T-helper 2 cell (primary cell): Measurements from ENCODE around the gene ILF2.
A peak's percentile ranks its signal among the peaks of the same experiment; 100 is the strongest.
"Not testable (repeated sequence)": the region's sequence is repeated elsewhere in the genome, so short reads cannot be mapped to it uniquely, and the experiment has no call there.

ENCODE experiments used
- DNase-seq, 5 experiments: peaks; one replicate each; pipeline versions ENCODE4 v3.0.0 to v3.0.0-alpha.2; 2012 to 2022

The ILF2 gene

DNA sequence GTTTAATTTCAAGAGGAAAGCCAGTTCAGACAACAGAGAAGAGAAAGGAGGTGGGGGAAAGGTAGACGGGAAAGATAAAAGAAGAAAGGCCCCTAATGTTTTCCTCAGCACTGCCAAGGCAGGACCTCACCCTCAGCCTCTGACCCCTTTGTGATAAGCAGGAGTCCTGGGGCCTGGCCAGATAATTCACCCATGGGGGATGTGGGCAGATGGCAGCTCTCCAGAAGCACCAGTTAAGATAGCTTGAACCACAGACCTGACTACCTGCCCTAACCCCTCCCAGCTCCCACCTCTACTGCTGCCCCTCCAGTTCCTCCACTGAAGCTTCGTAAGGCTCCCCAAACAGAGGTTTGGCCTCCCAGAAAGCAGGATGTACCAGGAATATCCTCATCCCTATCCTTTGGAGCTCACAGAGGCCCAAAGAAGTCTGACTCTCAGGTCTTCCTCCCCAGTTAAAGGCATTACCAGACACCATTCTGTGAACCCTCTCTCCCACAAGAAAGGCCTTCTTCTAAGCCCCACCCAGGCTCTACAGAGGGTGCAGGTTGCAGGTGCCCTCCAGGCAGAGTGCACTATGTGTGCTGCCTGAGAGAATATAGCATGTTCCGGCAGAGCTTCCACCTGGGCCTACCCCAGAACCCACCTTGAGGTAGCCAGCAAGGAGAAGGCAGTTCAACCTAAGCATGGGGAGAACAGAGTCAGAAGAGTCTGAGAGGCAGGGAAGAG is 21.5 kb downstream of the ILF2 start:
- no peak for DNase-seq

GRCh38 chr1:153648000-153648643 is 22.7 kb downstream of the ILF2 start:
- DNase-seq, result no peak

- DNase-seq, result no peak
These were observed 23.5 kb downstream of the ILF2 start for GRCh38 chr1:153647346-153647714.

GRCh38 chr1:153646672-153647345 is 24.0 kb downstream of the ILF2 start:
- DNase-seq, result no peak

DNA sequence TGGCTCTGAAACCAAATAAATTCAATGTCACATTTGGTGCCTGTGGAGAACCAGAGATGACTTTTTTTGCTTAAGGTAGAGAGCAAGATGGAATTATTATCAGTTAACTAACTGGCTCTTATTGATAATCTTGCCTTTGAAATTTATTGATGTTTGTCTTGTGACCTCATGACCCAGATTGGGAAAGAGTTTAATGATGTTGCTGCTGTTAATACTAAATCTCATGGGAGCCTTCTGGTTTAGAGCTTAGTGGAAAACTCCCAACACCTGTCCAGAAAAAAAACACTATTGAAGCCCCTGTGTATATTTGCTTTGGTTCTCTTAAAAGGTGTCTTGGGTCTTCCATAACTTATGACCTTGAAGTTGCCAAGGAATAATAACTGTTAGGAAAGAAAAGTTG is 27.0 kb downstream of the ILF2 start:
- DNase-seq, result no peak

DNA sequence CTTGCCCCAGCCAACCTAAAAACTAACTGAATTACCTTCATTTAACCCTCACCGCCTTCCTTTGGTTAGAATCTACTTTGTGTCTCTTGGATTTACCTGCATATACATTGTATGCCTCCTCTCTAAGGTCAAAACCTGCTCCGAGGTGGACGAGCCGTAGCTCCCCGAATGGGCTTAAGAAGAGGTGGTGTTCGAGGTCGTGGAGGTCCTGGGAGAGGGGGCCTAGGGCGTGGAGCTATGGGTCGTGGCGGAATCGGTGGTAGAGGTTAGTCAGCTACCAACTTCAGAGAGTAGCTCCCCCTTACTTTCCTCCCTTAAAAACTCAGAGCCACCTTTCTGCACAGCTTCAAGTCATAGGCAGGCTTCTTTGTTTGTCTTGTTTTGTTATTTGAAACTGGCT is 27.7 kb downstream of the ILF2 start:
- no peak for DNase-seq

DNA sequence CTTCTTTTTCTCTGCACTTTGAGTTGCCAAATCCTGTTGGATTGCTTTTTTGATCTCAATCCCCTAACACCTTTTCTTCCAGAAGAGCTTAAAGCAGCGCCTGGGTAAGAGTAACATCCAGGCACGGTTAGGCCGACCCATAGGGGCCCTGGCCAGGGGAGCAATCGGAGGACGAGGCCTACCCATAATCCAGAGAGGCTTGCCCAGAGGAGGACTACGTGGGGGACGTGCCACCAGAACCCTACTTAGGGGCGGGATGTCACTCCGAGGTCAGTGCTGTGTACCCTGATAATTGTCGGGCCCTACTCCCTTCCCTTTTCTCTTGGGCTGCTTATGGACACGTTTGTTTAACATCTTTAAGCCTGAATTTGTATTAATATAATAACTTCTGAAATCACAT is 28.6 kb downstream of the ILF2 start:
- DNase-seq, result no peak

DNA sequence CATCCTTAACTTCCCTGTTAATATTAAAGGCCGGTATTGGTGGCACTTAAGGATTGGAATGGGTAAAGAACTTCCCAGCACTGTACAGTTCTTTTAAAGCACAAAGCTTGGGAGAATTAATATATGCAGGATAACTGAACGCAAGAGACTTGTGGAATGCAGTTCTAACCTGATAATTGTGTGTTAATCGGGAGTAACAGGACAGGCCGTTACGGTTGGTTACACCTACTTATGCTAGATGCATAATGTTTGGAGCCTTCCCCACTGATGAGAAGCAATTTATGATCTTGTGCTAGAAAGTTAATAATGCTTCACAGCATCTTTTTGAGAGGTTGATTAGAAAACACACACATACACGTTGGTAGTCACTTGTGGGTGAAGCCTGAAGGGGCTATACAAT is 29.9 kb downstream of the ILF2 start:
- DNase-seq, result no peak

GRCh38 chr1:153640213-153640612 is 30.6 kb downstream of the ILF2 start:
- DNase-seq, result not testable (repeated sequence)

- no peak for DNase-seq
These were observed 31.5 kb downstream of the ILF2 start for GRCh38 chr1:153639280-153639679.

- no peak for DNase-seq
These were observed 32.5 kb downstream of the ILF2 start for GRCh38 chr1:153638261-153638660.

GRCh38 chr1:153636312-153636711 is 34.5 kb downstream of the ILF2 start:
- no peak for DNase-seq

DNA sequence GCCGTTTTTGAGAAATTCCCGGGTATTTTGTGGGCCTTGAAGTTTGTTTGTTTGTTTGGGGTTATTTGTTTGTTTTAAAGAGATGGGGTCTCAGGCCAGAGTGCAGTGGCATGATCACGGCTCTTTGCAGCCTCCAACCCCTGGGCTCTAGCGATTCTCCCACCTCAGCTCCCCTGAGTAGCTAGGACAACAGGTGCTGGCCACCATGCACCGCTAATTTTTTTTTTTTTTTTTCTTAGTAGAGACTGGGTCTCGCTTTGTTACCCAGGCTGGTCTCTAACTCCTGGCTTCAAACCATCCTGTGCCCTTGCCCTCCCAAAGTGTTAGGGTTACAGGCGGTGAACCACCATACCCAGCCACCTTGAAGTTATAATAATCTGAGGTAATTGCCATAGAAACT is 34.9 kb downstream of the ILF2 start:
- no peak for DNase-seq

DNA sequence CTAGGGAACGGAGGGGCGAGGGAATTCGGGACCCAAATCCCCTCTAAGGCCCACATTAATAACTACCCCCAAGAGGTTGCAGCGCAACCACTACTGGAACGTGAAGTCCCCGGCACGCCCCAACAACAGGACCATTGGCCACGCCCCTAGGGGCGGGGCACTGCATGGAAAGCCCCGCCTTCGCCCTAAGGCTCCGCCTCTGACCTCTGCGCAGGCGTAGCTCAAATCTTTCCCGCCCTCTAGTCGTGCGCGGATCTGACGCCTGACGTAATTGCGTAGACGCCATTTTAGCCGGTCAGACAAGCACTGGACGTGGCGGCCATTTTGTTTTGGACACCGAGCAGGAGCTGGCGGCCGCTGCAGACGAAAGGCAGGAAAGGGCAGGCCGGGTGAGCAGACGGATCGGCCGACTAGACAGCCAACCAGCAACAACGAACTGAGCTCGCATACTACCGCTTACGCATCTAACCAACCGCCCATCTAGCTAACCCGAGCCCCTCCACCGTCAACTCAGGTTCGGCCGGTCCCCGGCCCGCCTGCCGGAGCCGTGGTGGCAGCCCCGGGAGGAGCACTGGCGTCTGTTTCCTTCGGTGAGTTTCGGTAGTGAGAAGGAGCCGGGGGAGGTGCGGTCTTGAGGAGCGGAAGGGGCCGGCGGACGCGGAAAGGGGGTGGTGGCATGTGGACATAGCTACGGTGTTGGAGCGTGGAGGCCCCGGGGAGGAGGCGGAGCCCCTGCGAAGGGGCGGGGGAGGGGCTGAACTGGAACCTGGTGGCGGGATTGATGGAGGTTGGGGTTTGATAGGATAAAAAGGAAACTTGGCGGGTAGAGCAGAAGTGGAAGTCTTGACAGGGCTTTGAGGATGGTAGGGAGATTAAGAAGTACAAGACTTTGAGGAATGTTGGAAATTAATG is 36.8 kb downstream of the ILF2 start, which contains the start of gene CHTOP:
CHTOP (plus strand) TSS at position 313 of the 912 bp plus-strand sequence. CDS start 2,523 bp downstream, outside the sequence.
- DNase-seq, result peak; percentile 86 to 97 (median 93)

- no peak for DNase-seq
These were observed 37.5 kb downstream of the ILF2 start for GRCh38 chr1:153633161-153633753.

GRCh38 chr1:153631047-153632022 is 39.5 kb downstream of the ILF2 start:
- no peak for DNase-seq

DNA sequence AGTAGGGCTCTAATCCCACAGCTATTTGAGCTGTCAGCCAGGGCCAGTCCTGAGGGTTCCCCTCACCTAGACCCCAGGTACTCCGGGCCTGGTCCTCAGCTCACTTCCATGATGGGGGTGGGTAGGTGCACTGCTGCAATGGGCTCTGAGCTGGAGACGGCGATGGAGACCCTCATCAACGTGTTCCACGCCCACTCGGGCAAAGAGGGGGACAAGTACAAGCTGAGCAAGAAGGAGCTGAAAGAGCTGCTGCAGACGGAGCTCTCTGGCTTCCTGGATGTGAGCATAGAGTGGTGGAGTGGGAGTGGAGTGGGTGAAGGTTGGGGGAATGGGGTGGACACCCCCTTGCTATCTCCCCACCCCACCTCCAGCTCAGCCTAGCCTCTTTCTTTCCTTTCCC is 40.4 kb downstream of the ILF2 start:
- DNase-seq, result no peak

GRCh38 chr1:153629971-153630370 is 40.8 kb downstream of the ILF2 start:
- DNase-seq, result no peak

DNA sequence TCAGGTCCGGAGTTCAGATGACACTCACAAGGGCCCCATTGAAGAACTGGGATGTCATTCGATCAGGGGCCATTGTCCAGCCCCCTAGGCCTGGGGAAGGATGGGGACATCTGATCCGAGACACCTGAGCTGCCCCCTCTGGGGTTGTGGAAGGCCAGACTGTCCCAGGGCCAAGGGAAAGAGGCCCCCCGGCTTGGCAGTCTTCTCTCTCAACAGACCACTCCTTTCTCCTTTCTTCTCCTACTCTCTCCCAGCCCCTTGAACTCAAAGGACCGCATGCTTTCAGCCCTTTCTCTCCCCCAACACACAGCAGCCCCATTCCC is 41.5 kb downstream of the ILF2 start:
- no peak for DNase-seq

GRCh38 chr1:153628638-153629342 is 42.0 kb downstream of the ILF2 start:
- no peak for DNase-seq
